Stimulated activated CD4-positive, alpha-beta T cell treated with anti-CD3 and anti-CD28 coated beads, TNF-alpha, amount 100 ng/mL, for 48 hours (primary cell): ENCODE results near the gene RGPD8.
"Not testable (repeated sequence)": the region's sequence is repeated elsewhere in the genome, so short reads cannot be mapped to it uniquely, and the experiment has no call there.

ENCODE experiments used
- DNase-seq, 3 donors: peaks; one replicate each; pipeline ENCODE4 v3.0.0-alpha.2; 2020; ENCODE audit warnings: low read depth in 3 of 3

The RGPD8 gene

GRCh38 chr2:112435716-112436431 lies 2.4 kb upstream of the RGPD8 start:
- not testable (repeated sequence) for DNase-seq

- not testable (repeated sequence) for DNase-seq
Measured at GRCh38 chr2:112434890-112435715, 1.7 kb upstream of the RGPD8 start.

- DNase-seq: no peak
Measured at GRCh38 chr2:112433932-112434730, 686 bp upstream of the RGPD8 start.

GRCh38 chr2:112432735-112433479 lies 538 bp downstream of the RGPD8 start:
- not testable (repeated sequence) for DNase-seq

- DNase-seq: not testable (repeated sequence)
Measured at GRCh38 chr2:112432390-112432734, 1.1 kb downstream of the RGPD8 start.

GRCh38 chr2:112431587-112432295 lies 1.7 kb downstream of the RGPD8 start:
- not testable (repeated sequence) for DNase-seq

- not testable (repeated sequence) for DNase-seq
Measured at GRCh38 chr2:112424553-112424952, 8.9 kb downstream of the RGPD8 start.

GRCh38 chr2:112416860-112417259 lies 16.6 kb downstream of the RGPD8 start:
- not testable (repeated sequence) for DNase-seq

- DNase-seq: not testable (repeated sequence)
Measured at GRCh38 chr2:112360055-112360454, 73.4 kb downstream of the RGPD8 start.

- not testable (repeated sequence) for DNase-seq
Measured at GRCh38 chr2:112354335-112354734, 79.1 kb downstream of the RGPD8 start.

GRCh38 chr2:112352809-112353603 lies 80.4 kb downstream of the RGPD8 start:
- DNase-seq: not testable (repeated sequence)

GRCh38 chr2:112352292-112352691 lies 81.2 kb downstream of the RGPD8 start:
- not testable (repeated sequence) for DNase-seq

GRCh38 chr2:112345030-112346027 lies 88.1 kb downstream of the RGPD8 start:
- DNase-seq: no peak

- no peak for DNase-seq
Measured at GRCh38 chr2:112343827-112344585, 89.4 kb downstream of the RGPD8 start.

- DNase-seq: no peak
Measured at GRCh38 chr2:112342067-112342550, 91.3 kb downstream of the RGPD8 start.

GRCh38 chr2:112340475-112341267 lies 92.8 kb downstream of the RGPD8 start:
- no peak for DNase-seq

GRCh38 chr2:112339986-112340385 lies 93.5 kb downstream of the RGPD8 start:
- no peak for DNase-seq
